ENCODE results near the gene SLC7A8. TPM values are rescaled to one million over a fixed set of nuclear protein-coding genes. Genes with fewer than 3 reads are reported as not detected.

Gene SLC7A8
- total and polyA plus RNA-seq, 10 of the 15 experiments (the other 5 are each of a cell fraction or from before 2014, with no cell fraction given): 0.06 to 0.28 (median 0.21) TPM; not detected in 7

DNA sequence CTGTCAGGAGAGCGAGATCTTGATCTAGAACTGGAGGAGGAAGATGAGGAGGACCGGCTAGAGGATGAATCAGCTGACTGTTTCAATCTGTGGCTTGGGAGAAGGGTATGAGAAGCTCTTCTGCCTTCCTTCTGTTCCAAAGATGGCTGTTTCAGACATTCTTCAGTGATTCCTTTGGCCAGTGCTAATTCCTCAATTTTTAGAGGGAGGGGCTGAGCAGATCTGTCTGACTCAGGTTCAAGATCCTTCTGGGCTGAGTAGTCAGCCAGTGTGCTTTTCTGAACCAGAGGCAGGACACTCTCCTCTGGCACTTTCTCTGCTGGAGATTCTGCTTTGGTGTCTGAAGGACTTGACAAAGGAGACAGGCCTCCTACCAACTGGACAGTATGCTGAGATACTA, 103.7 kb downstream of the SLC7A8 start (continued):
- TF ChIP-seq, protein P1, sequence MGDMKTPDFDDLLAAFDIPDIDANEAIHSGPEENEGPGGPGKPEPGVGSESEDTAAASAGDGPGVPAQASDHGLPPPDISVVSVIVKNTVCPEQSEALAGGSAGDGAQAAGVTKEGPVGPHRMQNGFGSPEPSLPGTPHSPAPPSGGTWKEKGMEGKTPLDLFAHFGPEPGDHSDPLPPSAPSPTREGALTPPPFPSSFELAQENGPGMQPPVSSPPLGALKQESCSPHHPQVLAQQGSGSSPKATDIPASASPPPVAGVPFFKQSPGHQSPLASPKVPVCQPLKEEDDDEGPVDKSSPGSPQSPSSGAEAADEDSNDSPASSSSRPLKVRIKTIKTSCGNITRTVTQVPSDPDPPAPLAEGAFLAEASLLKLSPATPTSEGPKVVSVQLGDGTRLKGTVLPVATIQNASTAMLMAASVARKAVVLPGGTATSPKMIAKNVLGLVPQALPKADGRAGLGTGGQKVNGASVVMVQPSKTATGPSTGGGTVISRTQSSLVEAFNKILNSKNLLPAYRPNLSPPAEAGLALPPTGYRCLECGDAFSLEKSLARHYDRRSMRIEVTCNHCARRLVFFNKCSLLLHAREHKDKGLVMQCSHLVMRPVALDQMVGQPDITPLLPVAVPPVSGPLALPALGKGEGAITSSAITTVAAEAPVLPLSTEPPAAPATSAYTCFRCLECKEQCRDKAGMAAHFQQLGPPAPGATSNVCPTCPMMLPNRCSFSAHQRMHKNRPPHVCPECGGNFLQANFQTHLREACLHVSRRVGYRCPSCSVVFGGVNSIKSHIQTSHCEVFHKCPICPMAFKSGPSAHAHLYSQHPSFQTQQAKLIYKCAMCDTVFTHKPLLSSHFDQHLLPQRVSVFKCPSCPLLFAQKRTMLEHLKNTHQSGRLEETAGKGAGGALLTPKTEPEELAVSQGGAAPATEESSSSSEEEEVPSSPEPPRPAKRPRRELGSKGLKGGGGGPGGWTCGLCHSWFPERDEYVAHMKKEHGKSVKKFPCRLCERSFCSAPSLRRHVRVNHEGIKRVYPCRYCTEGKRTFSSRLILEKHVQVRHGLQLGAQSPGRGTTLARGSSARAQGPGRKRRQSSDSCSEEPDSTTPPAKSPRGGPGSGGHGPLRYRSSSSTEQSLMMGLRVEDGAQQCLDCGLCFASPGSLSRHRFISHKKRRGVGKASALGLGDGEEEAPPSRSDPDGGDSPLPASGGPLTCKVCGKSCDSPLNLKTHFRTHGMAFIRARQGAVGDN (IDR thresholded peaks at IDR 0.05): no peak
- no peak for TF ChIP-seq NFIC (IDR thresholded peaks at IDR 0.05; ENCODE audit: low read depth, low read length)
- no peak for TF ChIP-seq ZBED1 (IDR thresholded peaks at IDR 0.05; ENCODE audit: borderline replicate concordance)
- TF ChIP-seq, protein P2, sequence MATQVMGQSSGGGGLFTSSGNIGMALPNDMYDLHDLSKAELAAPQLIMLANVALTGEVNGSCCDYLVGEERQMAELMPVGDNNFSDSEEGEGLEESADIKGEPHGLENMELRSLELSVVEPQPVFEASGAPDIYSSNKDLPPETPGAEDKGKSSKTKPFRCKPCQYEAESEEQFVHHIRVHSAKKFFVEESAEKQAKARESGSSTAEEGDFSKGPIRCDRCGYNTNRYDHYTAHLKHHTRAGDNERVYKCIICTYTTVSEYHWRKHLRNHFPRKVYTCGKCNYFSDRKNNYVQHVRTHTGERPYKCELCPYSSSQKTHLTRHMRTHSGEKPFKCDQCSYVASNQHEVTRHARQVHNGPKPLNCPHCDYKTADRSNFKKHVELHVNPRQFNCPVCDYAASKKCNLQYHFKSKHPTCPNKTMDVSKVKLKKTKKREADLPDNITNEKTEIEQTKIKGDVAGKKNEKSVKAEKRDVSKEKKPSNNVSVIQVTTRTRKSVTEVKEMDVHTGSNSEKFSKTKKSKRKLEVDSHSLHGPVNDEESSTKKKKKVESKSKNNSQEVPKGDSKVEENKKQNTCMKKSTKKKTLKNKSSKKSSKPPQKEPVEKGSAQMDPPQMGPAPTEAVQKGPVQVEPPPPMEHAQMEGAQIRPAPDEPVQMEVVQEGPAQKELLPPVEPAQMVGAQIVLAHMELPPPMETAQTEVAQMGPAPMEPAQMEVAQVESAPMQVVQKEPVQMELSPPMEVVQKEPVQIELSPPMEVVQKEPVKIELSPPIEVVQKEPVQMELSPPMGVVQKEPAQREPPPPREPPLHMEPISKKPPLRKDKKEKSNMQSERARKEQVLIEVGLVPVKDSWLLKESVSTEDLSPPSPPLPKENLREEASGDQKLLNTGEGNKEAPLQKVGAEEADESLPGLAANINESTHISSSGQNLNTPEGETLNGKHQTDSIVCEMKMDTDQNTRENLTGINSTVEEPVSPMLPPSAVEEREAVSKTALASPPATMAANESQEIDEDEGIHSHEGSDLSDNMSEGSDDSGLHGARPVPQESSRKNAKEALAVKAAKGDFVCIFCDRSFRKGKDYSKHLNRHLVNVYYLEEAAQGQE (IDR thresholded peaks at IDR 0.05; ENCODE audit: low read depth, low read length): no peak
- TF ChIP-seq DPF2 (IDR thresholded peaks at IDR 0.05): no peak
- TF ChIP-seq ZZZ3 (IDR thresholded peaks at IDR 0.05; ENCODE audit: control insufficient read depth, insufficient read length, low read depth): no peak
- no peak for TF ChIP-seq ZNF207 (IDR thresholded peaks at IDR 0.05; ENCODE audit: borderline replicate concordance)
- TF ChIP-seq NFYB (IDR thresholded peaks at IDR 0.05; ENCODE audit: insufficient read depth, low read depth, low read length): no peak
- TF ChIP-seq CREM (IDR thresholded peaks at IDR 0.05; ENCODE audit: low read depth): no peak

Data from GM12878 (cell line).